Trophoblast cell (in vitro differentiated cells and primary cell): ENCODE measurements around the gene ASB7.

Experiments
- DNase-seq, 2 donors: peaks; one replicate each; pipeline ENCODE4 v3.0.0-alpha.2; 2016
- H2AFZ ChIP-seq: 2 replicates; pipeline ENCODE4 v1.6.1; 2013; ENCODE audit warnings: low read length, moderate library complexity, mild to moderate bottlenecking; ENCODE audit not compliant: insufficient read depth, poor library complexity
- H2AK5ac ChIP-seq: 2 replicates; pipeline ENCODE4 v1.6.1; 2013; ENCODE audit warnings: mild to moderate bottlenecking, low read length
- H2BK120ac ChIP-seq: 2 replicates; pipeline ENCODE4 v1.6.1; 2013; ENCODE audit warnings: low read length, mild to moderate bottlenecking, moderate library complexity; ENCODE audit not compliant: insufficient read depth, poor library complexity
- H2BK12ac ChIP-seq: 2 replicates; pipeline ENCODE4 v1.6.1; 2013; ENCODE audit warnings: mild to moderate bottlenecking, low read length, moderate library complexity
- H2BK5ac ChIP-seq: 2 replicates; pipeline ENCODE4 v1.6.1; 2013; ENCODE audit warnings: low read length, low read depth, moderate library complexity, mild to moderate bottlenecking; ENCODE audit not compliant: poor library complexity
- H3K14ac ChIP-seq: 2 replicates; pipeline ENCODE4 v1.6.1; 2013; ENCODE audit warnings: mild to moderate bottlenecking, low read length
- H3K18ac ChIP-seq: 2 replicates; pipeline ENCODE4 v1.6.1; 2013; ENCODE audit warnings: mild to moderate bottlenecking, low read length
- H3K23ac ChIP-seq: 2 replicates; pipeline ENCODE4 v1.6.1; 2013; ENCODE audit warnings: low read length
- H3K27ac ChIP-seq: 2 replicates; pipeline ENCODE4 v1.5.1; 2013; ENCODE audit warnings: low read depth, mild to moderate bottlenecking, inconsistent platforms, low read length, moderate library complexity
- H3K27me3 ChIP-seq: 2 replicates; pipeline ENCODE4 v1.6.1; 2013; ENCODE audit warnings: inconsistent platforms, mild to moderate bottlenecking, low read length, moderate library complexity; ENCODE audit not compliant: insufficient read depth
- H3K36me3 ChIP-seq, 2 experiments: 1 replicate in 1 of 2; 2 replicates in 1 of 2; pipeline ENCODE4 v1.6.1; 2013; ENCODE audit warnings: low read length in 2 of 2, mild to moderate bottlenecking in 2 of 2, moderate library complexity in 1 of 2; ENCODE audit not compliant: insufficient read depth in 2 of 2, control insufficient read depth in 1 of 2
- H3K4ac ChIP-seq: 2 replicates; pipeline ENCODE4 v1.6.1; 2013; ENCODE audit warnings: low read depth, mild to moderate bottlenecking, low read length, moderate library complexity
- H3K4me1 ChIP-seq, 2 experiments: 1 replicate in 1 of 2; 2 replicates in 1 of 2; pipeline ENCODE4 v1.6.1; 2013; ENCODE audit warnings: low read length in 2 of 2, mild to moderate bottlenecking in 2 of 2, moderate library complexity in 1 of 2; ENCODE audit not compliant: insufficient read depth in 2 of 2, control insufficient read depth in 1 of 2
- H3K4me2 ChIP-seq: 2 replicates; pipeline ENCODE4 v1.6.1; 2013; ENCODE audit warnings: inconsistent platforms, mild to moderate bottlenecking, low read length, moderate library complexity
- H3K4me3 ChIP-seq: 2 replicates; pipeline ENCODE4 v1.5.1; 2013; ENCODE audit warnings: mild to moderate bottlenecking, low read depth, low read length, inconsistent platforms
- H3K79me1 ChIP-seq: one replicate; pipeline ENCODE4 v1.6.1; 2013; ENCODE audit warnings: low read length
- H3K79me2 ChIP-seq: 2 replicates; pipeline ENCODE4 v1.6.1; 2013; ENCODE audit warnings: low read length, mild to moderate bottlenecking; ENCODE audit not compliant: control insufficient read depth, insufficient read depth, poor library complexity
- H3K9ac ChIP-seq: 2 replicates; pipeline ENCODE4 v1.6.1; 2013; ENCODE audit warnings: mild to moderate bottlenecking, low read length
- H3K9me3 ChIP-seq: 2 replicates; pipeline ENCODE4 v1.6.1; 2013; ENCODE audit warnings: low read depth, mild to moderate bottlenecking, control low read depth, inconsistent platforms, low read length; ENCODE audit not compliant: insufficient read depth
- H4K12ac ChIP-seq: 2 replicates; pipeline ENCODE4 v1.6.1; 2013; ENCODE audit warnings: low read depth, mild to moderate bottlenecking, low read length, moderate library complexity
- H4K8ac ChIP-seq: 2 replicates; pipeline ENCODE4 v1.6.1; 2013; ENCODE audit warnings: low read depth, mild to moderate bottlenecking, low read length, moderate library complexity
- H4K91ac ChIP-seq: one replicate; pipeline ENCODE4 v1.6.1; 2013; ENCODE audit warnings: low read depth, mild to moderate bottlenecking, low read length, moderate library complexity
- WGBS: extraction: QIAGEN DNeasy Blood & Tissue Kit; methylation state at CpG from one replicate; pipeline ENCODE4 v1.1.7; 2013; ENCODE audit warnings: missing lambda C conversion rate; ENCODE audit not compliant: insufficient read length, insufficient coverage; ENCODE audit errors: extremely low coverage; 5-methylcytosine and 5-hydroxymethylcytosine counted together

The ASB7 gene

GRCh38 chr15:100633763-100634075, 31.3 kb downstream of the ASB7 start:
- Histone ChIP-seq H3K18ac (no peak overlapping the region), H3K79me2 (no peaks in the 10 kb centered on the region), H2BK5ac (no peak overlapping the region), H2AFZ (no peak overlapping the region), H2AK5ac (no peak overlapping the region), H3K23ac (no peak overlapping the region), H3K36me3 (peaks cover 11 to 14% of the 10 kb centered on the region in 2 experiments), H3K9ac (no peak overlapping the region), H3K4ac (no peak overlapping the region), H3K4me2 (no peak overlapping the region), H3K9me3 (no peaks in the 10 kb centered on the region), H3K27me3 (no peaks in the 10 kb centered on the region), H3K79me1 (no peaks in the 10 kb centered on the region), H4K91ac (no peak overlapping the region), H3K14ac (no peak overlapping the region), H4K12ac (no peak overlapping the region), H3K4me1 (peaks cover 0 to 2% of the 10 kb centered on the region in 2 experiments), H2BK12ac (no peak overlapping the region), H2BK120ac (no peak overlapping the region), H3K4me3 (no peak overlapping the region), H3K27ac (no peak overlapping the region), H4K8ac (no peak overlapping the region)
- WGBS, result no CpG with 5 or more reads among the region's 1 CpG
- DNase-seq, result no peak

GRCh38 chr15:100635406-100636071, 33.1 kb downstream of the ASB7 start:
- no peaks in the 10 kb centered on the region for H3K9me3 ChIP-seq
- no peak overlapping the region for H3K9ac ChIP-seq
- no peak overlapping the region for H3K14ac ChIP-seq
- H3K4me2 ChIP-seq, result no peak overlapping the region
- no peak overlapping the region for H4K12ac ChIP-seq
- no peak overlapping the region for H2AK5ac ChIP-seq
- H3K18ac ChIP-seq, result no peak overlapping the region
- DNase-seq, result no peak
- no peaks in the 10 kb centered on the region for H3K79me2 ChIP-seq
- no peak overlapping the region for H2BK12ac ChIP-seq
- H3K79me1 ChIP-seq, result no peaks in the 10 kb centered on the region
- H3K27ac ChIP-seq, result no peak overlapping the region
- H2BK5ac ChIP-seq, result no peak overlapping the region
- H3K4me3 ChIP-seq, result no peak overlapping the region
- H4K91ac ChIP-seq, result no peak overlapping the region
- H4K8ac ChIP-seq, result no peak overlapping the region
- H3K4ac ChIP-seq, result no peak overlapping the region
- no peaks in the 10 kb centered on the region for H3K27me3 ChIP-seq
- peaks cover 6 to 9% of the 10 kb centered on the region in 2 experiments for H3K36me3 ChIP-seq
- H2AFZ ChIP-seq, result no peak overlapping the region
- no CpG with 5 or more reads among the region's 11 CpGs for WGBS
- peaks cover 0 to 2% of the 10 kb centered on the region in 2 experiments for H3K4me1 ChIP-seq
- H2BK120ac ChIP-seq, result no peak overlapping the region
- no peak overlapping the region for H3K23ac ChIP-seq

- WGBS, result no CpG with 5 or more reads among the region's 11 CpGs
- H4K91ac ChIP-seq, result no peak overlapping the region
- H3K27me3 ChIP-seq, result no peaks in the 10 kb centered on the region
- H4K12ac ChIP-seq, result no peak overlapping the region
- no peaks in the 10 kb centered on the region for H3K9me3 ChIP-seq
- H3K36me3 ChIP-seq, result no peaks in the 10 kb centered on the region
- H2BK120ac ChIP-seq, result no peak overlapping the region
- no peak overlapping the region for H3K27ac ChIP-seq
- no peak overlapping the region for H3K4me3 ChIP-seq
- no peak overlapping the region for H2AFZ ChIP-seq
- no peak overlapping the region for H3K4ac ChIP-seq
- H2BK5ac ChIP-seq, result no peak overlapping the region
- no peak for DNase-seq
- H3K4me1 ChIP-seq, result peaks cover 0 to 2% of the 10 kb centered on the region in 2 experiments
- H3K14ac ChIP-seq, result no peak overlapping the region
- H4K8ac ChIP-seq, result no peak overlapping the region
- no peak overlapping the region for H2BK12ac ChIP-seq
- no peaks in the 10 kb centered on the region for H3K79me2 ChIP-seq
- H3K9ac ChIP-seq, result no peak overlapping the region
- no peak overlapping the region for H2AK5ac ChIP-seq
- H3K79me1 ChIP-seq, result no peaks in the 10 kb centered on the region
- no peak overlapping the region for H3K18ac ChIP-seq
- H3K4me2 ChIP-seq, result no peak overlapping the region
- H3K23ac ChIP-seq, result no peak overlapping the region
These were observed 35.9 kb downstream of the ASB7 start for GRCh38 chr15:100638177-100638730.

GRCh38 chr15:100642213-100642949, 40.0 kb downstream of the ASB7 start:
- no peak overlapping the region for H3K18ac ChIP-seq
- no peak overlapping the region for H4K91ac ChIP-seq
- no peaks in the 10 kb centered on the region for H3K79me2 ChIP-seq
- no peaks in the 10 kb centered on the region for H3K27me3 ChIP-seq
- H3K4me3 ChIP-seq, result no peak overlapping the region
- no peaks in the 10 kb centered on the region for H3K36me3 ChIP-seq
- H2BK5ac ChIP-seq, result no peak overlapping the region
- H4K12ac ChIP-seq, result no peak overlapping the region
- H2BK12ac ChIP-seq, result no peak overlapping the region
- no peak overlapping the region for H3K14ac ChIP-seq
- no peak overlapping the region for H2AK5ac ChIP-seq
- no peaks in the 10 kb centered on the region for H3K9me3 ChIP-seq
- no peak overlapping the region for H3K23ac ChIP-seq
- no peaks in the 10 kb centered on the region for H3K4me1 ChIP-seq
- DNase-seq, result no peak
- H3K79me1 ChIP-seq, result no peaks in the 10 kb centered on the region
- no peak overlapping the region for H2BK120ac ChIP-seq
- H4K8ac ChIP-seq, result no peak overlapping the region
- H3K4ac ChIP-seq, result no peak overlapping the region
- no CpG with 5 or more reads among the region's 9 CpGs for WGBS
- no peak overlapping the region for H3K4me2 ChIP-seq
- no peak overlapping the region for H3K9ac ChIP-seq
- no peak overlapping the region for H3K27ac ChIP-seq
- H2AFZ ChIP-seq, result no peak overlapping the region
